ENCODE data around the gene NOP14.

GRCh38 chr4:2949782-2950125 lies 13.5 kb downstream of the NOP14 start:
- no peak for TF ChIP-seq CTCF (IDR thresholded peaks at IDR 0.05; ENCODE audit: low read depth, low read length, poor library complexity, severe bottlenecking)
- no peak for TF ChIP-seq EZH2phosphoT487 (IDR thresholded peaks at IDR 0.05; ENCODE audit: borderline replicate concordance, low read length)
